ENCODE measurements around the gene COQ10A.

The COQ10A gene

GRCh38 chr12:56271031-56271430 is 4.3 kb downstream of the COQ10A start:
- TF ChIP-seq CTCF (IDR thresholded peaks at IDR 0.05): peak; percentile 30; the same call in 1 of the 2 replicates

DNA sequence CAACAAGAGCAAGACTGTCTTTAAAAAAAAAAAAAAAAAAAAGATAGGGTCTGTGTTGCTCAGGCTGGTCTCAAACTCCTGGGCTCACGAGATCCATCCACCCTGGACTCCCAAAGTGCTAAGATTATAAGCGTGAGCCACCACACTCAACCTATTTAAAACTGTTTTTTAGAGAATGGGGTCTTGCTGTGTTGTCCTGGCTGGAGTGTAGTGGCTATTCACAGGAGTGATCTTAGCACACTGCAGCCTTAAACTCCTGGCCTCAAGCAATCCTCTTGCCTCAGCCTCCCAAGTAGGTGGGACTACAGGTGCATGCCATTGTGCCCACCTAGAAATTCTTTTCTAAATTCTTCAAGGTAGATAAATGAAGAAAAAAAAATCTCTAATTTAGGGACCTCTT is 7.6 kb downstream of the COQ10A start:
- no peak for TF ChIP-seq CTCF (IDR thresholded peaks at IDR 0.05)

DNA sequence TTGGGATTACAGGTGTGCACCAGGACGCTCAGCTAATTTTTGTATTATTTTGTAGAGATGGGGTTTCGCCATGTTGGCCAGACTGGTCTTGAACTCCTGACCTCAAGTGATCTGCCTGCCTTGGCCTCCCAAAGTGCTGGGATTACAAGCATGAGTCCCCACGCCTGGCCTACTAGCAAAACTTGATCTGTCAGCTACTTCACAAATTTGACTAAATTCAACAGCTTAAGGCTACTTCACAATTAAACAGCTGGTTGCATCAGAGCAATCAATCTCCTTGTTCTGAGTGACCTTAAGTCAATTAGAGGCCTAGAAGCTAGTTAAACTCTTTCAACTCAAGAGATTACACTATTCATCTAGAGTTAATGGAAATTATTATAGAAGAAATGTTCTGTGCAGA is 12.2 kb downstream of the COQ10A start:
- TF ChIP-seq CTCF (IDR thresholded peaks at IDR 0.05): no peak

DNA sequence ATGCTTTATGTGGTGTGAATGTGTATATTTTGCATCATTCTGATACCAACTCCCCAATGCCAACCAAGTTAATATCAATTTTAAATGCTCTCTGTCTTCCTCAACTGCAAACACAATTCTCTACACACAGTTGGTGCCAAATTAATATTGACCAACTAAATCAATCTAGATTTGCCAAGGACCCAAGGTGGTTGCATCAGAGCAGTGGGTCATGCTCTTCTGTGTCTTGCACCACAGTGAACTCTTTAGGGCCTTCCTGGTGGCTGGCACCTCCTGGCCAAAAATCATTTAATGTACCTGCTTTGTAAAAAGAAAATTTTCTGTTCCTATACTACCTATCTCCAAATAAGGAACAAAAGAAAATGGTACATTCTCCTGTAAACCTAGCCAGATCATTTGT is 14.1 kb downstream of the COQ10A start:
- no peak for TF ChIP-seq CTCF (IDR thresholded peaks at IDR 0.05)

DNA sequence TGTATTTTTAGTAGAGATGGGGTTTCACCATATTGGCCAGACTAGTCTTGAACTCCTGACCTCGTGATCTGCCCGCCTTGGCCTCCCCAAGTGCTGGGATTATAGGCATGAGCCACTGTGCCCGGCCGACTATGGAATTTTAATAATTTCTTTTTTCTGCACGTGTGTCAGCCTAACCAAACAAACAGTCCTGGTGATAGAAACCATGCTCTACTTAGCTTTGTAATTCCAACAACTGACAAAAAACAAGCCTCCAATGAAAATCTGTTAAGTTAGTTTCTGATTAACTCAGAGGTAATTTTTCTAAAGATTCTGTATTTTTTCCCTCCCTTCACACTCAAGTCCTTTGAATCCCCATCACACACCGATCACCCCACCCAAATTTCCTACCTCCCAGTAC is 15.3 kb downstream of the COQ10A start:
- TF ChIP-seq CTCF (IDR thresholded peaks at IDR 0.05): no peak

DNA sequence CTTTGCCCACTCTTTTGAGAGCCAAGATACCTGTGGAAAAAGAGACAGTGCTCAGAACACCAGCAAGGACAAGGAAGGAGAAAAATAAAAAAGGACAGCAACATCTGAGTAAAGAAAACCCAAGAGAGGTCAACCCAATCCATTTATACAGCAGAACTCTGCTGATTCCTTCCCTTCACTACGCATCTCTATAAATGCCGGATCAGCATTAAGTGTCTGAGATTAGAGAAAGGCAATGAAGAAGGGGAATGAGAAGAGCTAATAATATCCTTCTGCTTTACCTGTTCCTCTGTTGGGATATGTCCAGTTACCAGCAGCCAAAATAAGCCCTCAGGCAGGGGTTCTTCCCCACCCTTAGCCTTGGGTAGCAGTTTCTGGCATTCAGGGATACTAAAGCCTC is 15.8 kb downstream of the COQ10A start:
- TF ChIP-seq CTCF (IDR thresholded peaks at IDR 0.05): no peak

DNA sequence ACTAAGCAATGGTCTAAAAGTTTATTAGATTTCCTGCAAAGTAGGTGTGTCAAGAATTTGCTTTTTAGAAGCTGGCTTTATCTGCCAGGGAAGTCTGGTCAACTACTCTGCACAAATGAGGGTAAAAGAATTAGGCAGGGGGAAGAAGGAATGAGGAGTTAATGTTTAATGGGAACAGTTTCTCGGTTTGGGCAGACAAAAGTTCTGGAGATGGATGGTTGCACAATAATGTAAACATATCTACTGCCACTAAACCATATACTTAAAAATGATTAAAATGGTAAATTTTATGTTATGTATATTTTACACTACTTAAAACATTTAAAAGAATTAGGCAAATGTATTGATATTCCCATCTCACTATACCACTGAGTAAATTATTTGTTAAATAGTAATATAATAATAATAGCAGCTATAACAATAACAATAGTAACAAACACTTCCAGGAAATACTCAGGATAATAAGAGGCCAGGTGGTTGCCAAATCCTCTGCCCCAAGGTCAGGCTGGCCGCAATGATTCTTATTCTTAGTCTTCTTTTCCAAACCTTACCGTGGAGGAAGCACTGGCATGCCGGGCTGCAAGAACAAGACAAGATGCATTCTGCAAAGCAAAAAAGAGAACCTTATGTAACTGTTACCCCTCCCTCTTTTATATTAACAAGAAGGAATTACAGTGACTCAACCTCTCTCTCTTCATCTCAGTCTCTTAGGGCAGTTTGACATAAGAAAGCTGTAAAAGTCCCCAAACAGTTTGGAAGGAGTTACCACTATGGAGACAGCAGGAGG is 19.5 kb downstream of the COQ10A start:
- TF ChIP-seq CTCF (IDR thresholded peaks at IDR 0.05): no peak
